ENCODE measurements around the gene FAM163B. TPM values are rescaled to one million over a fixed set of nuclear protein-coding genes. Genes with fewer than 3 reads are reported as not detected.
A peak's percentile ranks its signal among the peaks of the same experiment; 100 is the strongest.

Gene FAM163B
- total and polyA plus RNA-seq, 9 of the 15 experiments (the other 6 are each of a cell fraction or from before 2014, with no cell fraction given) = not detected

GRCh38 chr9:133532937-133533668, 76.1 kb downstream of the FAM163B start (continued):
- TF ChIP-seq ZNF449 (CRISPR knock-in tag; IDR thresholded peaks at IDR 0.05) (no peak), GTF2A2 (tag; IDR thresholded peaks at IDR 0.05) (no peak), HLTF (IDR thresholded peaks at IDR 0.05) (0 out of 2 replicates have a peak, but pooled peaks have one; percentile 52), RB1 (IDR thresholded peaks at IDR 0.05; ENCODE audit: low read depth) (peak; percentile 19; the same call in 1 of the 2 replicates), STAT6 (CRISPR knock-in tag; IDR thresholded peaks at IDR 0.05) (no peak), SMC3 (conservative IDR thresholded peaks at IDR 0.05; ENCODE audit: insufficient read depth, low read depth, low read length) (peak; percentile 87), ETS1 (conservative IDR thresholded peaks at IDR 0.05; ENCODE audit: control insufficient read depth, low read depth, low read length) (no peak), MNT (conservative IDR thresholded peaks at IDR 0.05) (no peak), NFE2 (IDR thresholded peaks at IDR 0.05; ENCODE audit: low read depth) (peak; percentile 9; the same call in 1 of the 2 replicates), ELF4 (CRISPR knock-in tag; IDR thresholded peaks at IDR 0.05) (peak; percentile 67; the same call in 1 of the 2 replicates), EP400 (IDR thresholded peaks at IDR 0.05) (no peak), RAD21 (CRISPR knock-in tag; conservative IDR thresholded peaks at IDR 0.05 in 1 of 2, IDR thresholded peaks at IDR 0.05 in 1 of 2) (peak; percentile 84 to 97), ZNF408 (CRISPR knock-in tag; IDR thresholded peaks at IDR 0.05; ENCODE audit: low read depth) (no peak), CTCF (IDR thresholded peaks at IDR 0.05 in 2 of 3, conservative IDR thresholded peaks at IDR 0.05 in 1 of 3; ENCODE audit: insufficient read depth in 2 of 3, low read depth in 1 of 3, low read length in 3 of 3) (peak; percentile 82 to 88 (median 85)), KAT8 (IDR thresholded peaks at IDR 0.05; ENCODE audit: low read depth) (no peak), BCOR (IDR thresholded peaks at IDR 0.05) (peak; percentile 23; the same call in 1 of the 2 replicates), FOXK2 (conservative IDR thresholded peaks at IDR 0.05 in 1 of 2, IDR thresholded peaks at IDR 0.05 in 1 of 2; ENCODE audit: low read depth in 2 of 2) (no peak), BHLHE40 (IDR thresholded peaks at IDR 0.05; ENCODE audit: low read length) (peak; percentile 71), MTF1 (CRISPR knock-in tag; IDR thresholded peaks at IDR 0.05; ENCODE audit: borderline replicate concordance) (no peak)

Measured in K562 (cell line).